Measurements from ENCODE around the gene SMARCC1.
"Not testable (repeated sequence)": the region's sequence is repeated elsewhere in the genome, so short reads cannot be mapped to it uniquely, and the experiment has no call there.

The SMARCC1 gene

GRCh38 chr3:47781685-47782445 lies at the start of gene SMARCC1:
SMARCC1 (minus strand) TSS chr3:47781893; CDS start chr3:47781797, 96 bp downstream.
- Histone ChIP-seq H3K36me3 (peaks cover 30% of the 10 kb centered on the region), H3K9me3 (ENCODE audit: severe bottlenecking) (no peaks in the 10 kb centered on the region), H3K27me3 (ENCODE audit: insufficient read depth, low read depth, severe bottlenecking) (no peaks in the 10 kb centered on the region), H3K27ac (peak within 1 kb of the TSS; percentile 99), H3K4me3 (ENCODE audit: low read depth, low read length) (peak within 1 kb of the TSS; percentile 91)
- TF ChIP-seq CTCF (IDR thresholded peaks at IDR 0.05; ENCODE audit: low read depth, low read length) = no peak
- DNase-seq = peak; percentile 99

GRCh38 chr3:47829482-47829881 lies 47.8 kb upstream of the SMARCC1 start:
- DNase-seq = not testable (repeated sequence)

GRCh38 chr3:47825590-47825989 lies 43.9 kb upstream of the SMARCC1 start:
- Histone ChIP-seq H3K4me3 (ENCODE audit: low read depth, low read length) (peak overlapping the region; percentile 63), H3K27ac (peak overlapping the region; percentile 96), H3K9me3 (ENCODE audit: severe bottlenecking) (no peaks in the 10 kb centered on the region), H3K36me3 (peaks cover 53% of the 10 kb centered on the region), H3K27me3 (ENCODE audit: insufficient read depth, low read depth, severe bottlenecking) (no peaks in the 10 kb centered on the region)
- DNase-seq = no peak
- TF ChIP-seq CTCF (IDR thresholded peaks at IDR 0.05; ENCODE audit: low read depth, low read length) = no peak

More at GRCh38 chr3:47829482-47829881, 47.8 kb upstream of the SMARCC1 start:
- H3K4me3 ChIP-seq (ENCODE audit: low read depth, low read length); H3K27ac ChIP-seq; H3K9me3 ChIP-seq (ENCODE audit: severe bottlenecking); H3K27me3 ChIP-seq (ENCODE audit: insufficient read depth, low read depth, severe bottlenecking): not testable (repeated sequence)
- peaks cover 82% of the 10 kb centered on the region for H3K36me3 ChIP-seq

GRCh38 chr3:47824541-47825473 lies 43.1 kb upstream of the SMARCC1 start:
- TF ChIP-seq CTCF (IDR thresholded peaks at IDR 0.05; ENCODE audit: low read depth, low read length) = peak; percentile 91
- no peaks in the 10 kb centered on the region for H3K27me3 ChIP-seq (ENCODE audit: insufficient read depth, low read depth, severe bottlenecking)
- DNase-seq = peak; percentile 78
- no peaks in the 10 kb centered on the region for H3K9me3 ChIP-seq (ENCODE audit: severe bottlenecking)
- peaks cover 52% of the 10 kb centered on the region for H3K36me3 ChIP-seq
- peak overlapping the region; percentile 63 for H3K4me3 ChIP-seq (ENCODE audit: low read depth, low read length)
- H3K27ac ChIP-seq = peak overlapping the region; percentile 96

GRCh38 chr3:47817609-47818008 lies 35.9 kb upstream of the SMARCC1 start:
- Histone ChIP-seq H3K36me3 (peaks cover 44% of the 10 kb centered on the region), H3K4me3 (ENCODE audit: low read depth, low read length) (no peak overlapping the region), H3K27ac (no peak overlapping the region), H3K27me3 (ENCODE audit: insufficient read depth, low read depth, severe bottlenecking) (no peaks in the 10 kb centered on the region), H3K9me3 (ENCODE audit: severe bottlenecking) (no peaks in the 10 kb centered on the region)
- no peak for TF ChIP-seq CTCF (IDR thresholded peaks at IDR 0.05; ENCODE audit: low read depth, low read length)
- DNase-seq = no peak

All from WERI-Rb-1 (cell line).